IMR-90 (cell line): Measurements from ENCODE around the gene SLC17A5. TPM values are rescaled to one million over a fixed set of nuclear protein-coding genes. Genes with fewer than 3 reads are reported as not detected.

Source experiments
- ATAC-seq: fragments of 200-7000 bp; cut with Tn5 transposase; 2 replicates; pipeline ENCODE4 v1.9.1; 2020; ENCODE audit warnings: low read depth, mild to moderate bottlenecking, moderate library complexity
- BruUV-seq: library from RNA; stranded (reverse); fragments of 400-500 nt; replicated peaks from 2 replicates; lab custom pipeline; 2021; lab: Mats Ljungman, UMichigan
- CTCF ChIA-PET: fragments of 300-600 bp; formaldehyde crosslinking; extraction: SDS; loops from one replicate; lab custom pipeline; 2021; ENCODE audit warnings: antibody characterized with exemption; lab: Yijun Ruan, JAX
- POLR2A ChIA-PET: fragments of 300-600 bp; sonication (Branson Sonifier 250); formaldehyde crosslinking; loops from one replicate; lab custom pipeline; 2022; ENCODE audit warnings: antibody characterized with exemption; ENCODE audit not compliant: unreplicated experiment; lab: Charles Lee
- DNase-seq: peaks from one replicate; pipeline ENCODE4 v3.0.0; 2013
- H2AFZ ChIP-seq: replicated peaks from 2 replicates; pipeline ENCODE3; 2013; ENCODE audit warnings: low read length, mild to moderate bottlenecking; ENCODE audit not compliant: poor library complexity
- H2AK5ac ChIP-seq: 2 replicates; pipeline ENCODE4 v1.6.1; 2013; ENCODE audit warnings: low read depth, low read length, inconsistent platforms
- H2AK9ac ChIP-seq: replicated peaks from 2 replicates; pipeline ENCODE3; 2013; ENCODE audit warnings: mild to moderate bottlenecking, low read depth, low read length, moderate library complexity; ENCODE audit not compliant: poor library complexity
- H2BK120ac ChIP-seq: 2 replicates; pipeline ENCODE4 v1.6.1; 2013; ENCODE audit warnings: low read depth, low read length, inconsistent platforms
- H2BK15ac ChIP-seq: 3 replicates; pipeline ENCODE4 v1.6.1; 2013; ENCODE audit warnings: low read depth, low read length, inconsistent platforms
- H2BK20ac ChIP-seq: 2 replicates; pipeline ENCODE4 v1.6.1; 2013; ENCODE audit warnings: low read depth, mild to moderate bottlenecking, inconsistent platforms, low read length, moderate library complexity
- H2BK5ac ChIP-seq: 2 replicates; pipeline ENCODE4 v1.6.1; 2013; ENCODE audit warnings: mild to moderate bottlenecking, low read depth, low read length, inconsistent platforms; ENCODE audit not compliant: poor library complexity, severe bottlenecking
- H3K14ac ChIP-seq: replicated peaks from 2 replicates; pipeline ENCODE4 v1.6.1; 2013; ENCODE audit warnings: low read depth, low read length, inconsistent platforms
- H3K18ac ChIP-seq: 2 replicates; pipeline ENCODE4 v1.6.1; 2013; ENCODE audit warnings: low read depth, low read length, control low read depth
- H3K23ac ChIP-seq: 2 replicates; pipeline ENCODE4 v1.6.1; 2013; ENCODE audit warnings: low read depth, low read length, inconsistent platforms
- H3K27ac ChIP-seq: 2 replicates; pipeline ENCODE4 v1.5.1; 2013; ENCODE audit warnings: mild to moderate bottlenecking, control low read depth, low read length; ENCODE audit not compliant: insufficient read depth
- H3K27me3 ChIP-seq: 2 replicates; pipeline ENCODE4 v1.6.1; 2013; ENCODE audit warnings: low read length; ENCODE audit not compliant: control insufficient read depth, insufficient read depth
- H3K36me3 ChIP-seq: 2 replicates; pipeline ENCODE4 v1.6.1; 2013; ENCODE audit warnings: low read length, mixed read lengths; ENCODE audit not compliant: control insufficient read depth, insufficient read depth
- H3K4ac ChIP-seq: 2 replicates; pipeline ENCODE4 v1.6.1; 2013; ENCODE audit warnings: low read depth, low read length, inconsistent platforms
- H3K4me1 ChIP-seq: 2 replicates; pipeline ENCODE4 v1.6.1; 2013; ENCODE audit warnings: low read length, mixed read lengths; ENCODE audit not compliant: control insufficient read depth, insufficient read depth
- H3K4me2 ChIP-seq: 2 replicates; pipeline ENCODE4 v1.6.1; 2013; ENCODE audit warnings: low read depth, mild to moderate bottlenecking, control low read depth, low read length, moderate library complexity
- H3K4me3 ChIP-seq: 2 replicates; pipeline ENCODE4 v1.5.1; 2013; ENCODE audit warnings: low read depth, mild to moderate bottlenecking, control low read depth, low read length, moderate library complexity; ENCODE audit not compliant: insufficient read depth
- H3K56ac ChIP-seq: 2 replicates; pipeline ENCODE4 v1.6.1; 2013; ENCODE audit warnings: low read length, inconsistent platforms; ENCODE audit not compliant: insufficient read depth; ENCODE audit errors: extremely low read depth
- H3K79me1 ChIP-seq, 2 experiments: 2 replicates each; pipeline ENCODE4 v1.6.1; 2013; ENCODE audit warnings: low read length in 2 of 2, inconsistent platforms in 1 of 2, low read depth in 1 of 2
- H3K9ac ChIP-seq: 2 replicates; pipeline ENCODE4 v1.6.1; 2013; ENCODE audit warnings: low read depth, low read length, control low read depth
- H3K9me1 ChIP-seq: 2 replicates; pipeline ENCODE4 v1.6.1; 2013; ENCODE audit warnings: low read length, inconsistent platforms; ENCODE audit not compliant: insufficient read depth
- H3K9me3 ChIP-seq: 2 replicates; pipeline ENCODE4 v1.6.1; 2013; ENCODE audit warnings: low read length; ENCODE audit not compliant: control insufficient read depth, insufficient read depth
- H4K20me1 ChIP-seq: 2 replicates; pipeline ENCODE4 v1.6.1; 2013; ENCODE audit warnings: low read length, inconsistent platforms; ENCODE audit not compliant: insufficient read depth
- H4K5ac ChIP-seq: 2 replicates; pipeline ENCODE4 v1.6.1; 2013; ENCODE audit warnings: mild to moderate bottlenecking, low read depth, low read length, control low read depth
- H4K8ac ChIP-seq, 2 experiments: 2 replicates each; pipeline ENCODE4 v1.6.1; 2013; ENCODE audit warnings: low read depth in 2 of 2, low read length in 2 of 2, control low read depth in 1 of 2, inconsistent platforms in 1 of 2
- H4K91ac ChIP-seq: 2 replicates; pipeline ENCODE4 v1.6.1; 2013; ENCODE audit warnings: low read depth, low read length, inconsistent platforms; ENCODE audit not compliant: insufficient read depth
- MAFK ChIP-seq: IDR thresholded peaks from 2 replicates; pipeline ENCODE4 v1.6.1; 2012; ENCODE audit warnings: low read depth, low read length, improper control_type of control experiment
- POLR2A ChIP-seq: IDR thresholded peaks from 2 replicates; pipeline ENCODE4 v1.6.1; 2012; ENCODE audit warnings: mild to moderate bottlenecking, low read depth, low read length
- WGBS, 2 experiments: methylation state at CpG; one replicate each; pipeline versions ENCODE4 v1.1.5 to v1.1.7; 2013; ENCODE audit warnings: missing lambda C conversion rate in 2 of 2; ENCODE audit not compliant: insufficient read length in 1 of 2; ENCODE audit errors: extremely low coverage in 2 of 2; 5-methylcytosine and 5-hydroxymethylcytosine counted together
- dilution Hi-C: fragments of 300-500 bp; cut with HindIII; formaldehyde crosslinking; loops from one replicate; pipeline ENCODE4 v1.14.3; 2018; ENCODE audit warnings: low sequenced_read_pairs; ENCODE audit not compliant: unreplicated experiment
- in situ Hi-C: fragments of 300-500 bp; cut with MboI; formaldehyde crosslinking; loops from 3 replicates; pipeline ENCODE4 v1.14.3; 2019; ENCODE audit warnings: low sequenced_read_pairs, inconsistent platforms, mixed read lengths
- intact Hi-C: fragments of 100-400 bp; cut with micrococcal nuclease; formaldehyde crosslinking; loops from 2 replicates; pipeline ENCODE4 v1.10.0; 2022
- polyA plus RNA-seq, 3 experiments: library from polyadenylated mRNA; depleted of rRNA; stranded (reverse); fragments of >200 nt; gene quantifications; 2 replicates each; pipeline ENCODE4 v1.2.3, GENCODE V29; 2012; ENCODE audit warnings: low replicate concordance in 1 of 3
- total RNA-seq: library from RNA; depleted of rRNA; stranded (reverse); fragments of >200 nt; gene quantifications from 2 replicates; pipeline ENCODE4 v1.2.3, GENCODE V29; 2012

Gene SLC17A5
- total and polyA plus RNA-seq, 2 of the 4 experiments (the other 2 are of a cell fraction), result 20.8 to 27.2 TPM

DNA sequence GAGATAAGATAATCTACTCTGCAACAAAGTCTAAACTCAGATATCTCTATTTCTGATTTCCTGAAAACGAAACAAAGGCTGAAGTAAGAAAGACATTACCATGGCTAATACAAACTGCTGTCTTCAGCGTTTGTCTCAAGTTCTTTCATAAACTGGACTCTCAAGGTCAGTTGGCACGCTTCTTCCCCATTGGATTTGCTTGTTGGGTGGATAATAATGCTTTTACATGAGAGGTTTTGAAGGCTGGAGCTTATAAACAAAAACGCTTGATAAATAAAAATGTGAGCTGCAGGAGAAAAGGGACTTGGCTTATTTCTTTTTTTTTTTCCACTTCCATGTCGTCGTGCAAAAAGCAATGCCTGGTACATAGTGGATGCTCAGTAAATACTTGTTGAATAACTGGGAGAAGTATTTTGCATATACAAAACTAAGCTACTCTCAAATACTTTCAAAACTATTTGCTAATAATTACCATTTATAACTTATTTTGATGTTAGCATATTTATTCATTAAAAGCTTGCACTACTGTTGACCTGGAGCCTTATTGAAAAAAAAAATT, 67.3 kb downstream of the SLC17A5 start:
- H3K9ac ChIP-seq, result peak overlapping the region; percentile 82; the same call in 1 of the 2 replicates
- ChIA-PET CTCF (interaction anchor here (1.2 kb wide), 1 partner anchor 66 kb away, joined by 3 read pairs; no protein-coding TSS in a partner anchor), POLR2A (interaction anchor here (0.7 to 2.3 kb wide), 4 partner anchors 66 to 73 kb away, joined by 4 to 18 read pairs (median 4); partner anchors contain the start of gene EEF1A1)
- DNase-seq, result peak; percentile 41
- TF ChIP-seq MAFK (peak; percentile 39), POLR2A (no peak)
- dilution Hi-C loops (no loop called here), intact Hi-C loops (no loop called here), in situ Hi-C loops (no loop called here)
- peaks cover 3% of the 10 kb centered on the region; the same call in 1 of the 2 replicates for H3K9me1 ChIP-seq
- H2AFZ ChIP-seq, result no peak overlapping the region
- no CpG with 5 or more reads among the region's 6 CpGs for WGBS, 2 experiments
- peak overlapping the region; percentile 55; the same call in 2 of the 3 replicates for H2BK15ac ChIP-seq
- peak overlapping the region; percentile 58 for H2BK20ac ChIP-seq
- H3K14ac ChIP-seq, result peak overlapping the region; percentile 69
- H3K27me3 ChIP-seq, result no peaks in the 10 kb centered on the region
- H4K8ac ChIP-seq, result peak overlapping the region; percentile 68 to 80; a peak in 3 of 4 replicates
- peak overlapping the region; percentile 87 for H3K4ac ChIP-seq
- H2BK120ac ChIP-seq, result peak overlapping the region; percentile 87
- peak overlapping the region; percentile 90 for H4K5ac ChIP-seq
- no peaks in the 10 kb centered on the region for H3K36me3 ChIP-seq
- BruUV-seq, result no TSS peak
- peaks cover 2 to 7% of the 10 kb centered on the region in 2 experiments; a peak in 1 of 4 replicates for H3K79me1 ChIP-seq
- peak overlapping the region; percentile 96 for H3K27ac ChIP-seq
- peak overlapping the region; percentile 97 for H2BK5ac ChIP-seq
- no peak overlapping the region for H2AK5ac ChIP-seq
- peak overlapping the region; percentile 88 for H3K56ac ChIP-seq
- no peaks in the 10 kb centered on the region for H4K20me1 ChIP-seq
- H3K4me1 ChIP-seq, result peaks cover 5% of the 10 kb centered on the region; the same call in 1 of the 2 replicates
- H3K4me3 ChIP-seq, result peak overlapping the region; percentile 29; the same call in 1 of the 2 replicates
- peak; percentile 25 for ATAC-seq
- H3K18ac ChIP-seq, result peak overlapping the region; percentile 87; the same call in 1 of the 2 replicates
- H4K91ac ChIP-seq, result peak overlapping the region; percentile 69; the same call in 1 of the 2 replicates
- no peak overlapping the region for H2AK9ac ChIP-seq
- peak overlapping the region; percentile 81; the same call in 1 of the 2 replicates for H3K23ac ChIP-seq
- H3K9me3 ChIP-seq, result no peaks in the 10 kb centered on the region
- H3K4me2 ChIP-seq, result peak overlapping the region; percentile 88
